SU-DHL-6 (cell line): ENCODE measurements around the gene CDHR4.
A peak's percentile ranks its signal among the peaks of the same experiment; 100 is the strongest.

Source experiments
- H2AFZ ChIP-seq: fragments of 200-600 bp; sonication (generic); 2 replicates; pipeline ENCODE4 v1.6.1; 2014; ENCODE audit warnings: low read depth, mild to moderate bottlenecking, moderate library complexity, mixed read lengths, antibody characterized with exemption, low read length; ENCODE audit not compliant: severe bottlenecking
- H3F3A ChIP-seq: fragments of 200-600 bp; shearing (Covaris generic); 2 replicates; pipeline ENCODE4 v1.6.0; 2016; ENCODE audit warnings: antibody characterized with exemption, mild to moderate bottlenecking; ENCODE audit not compliant: insufficient read depth
- H3K27ac ChIP-seq: fragments of 200-600 bp; sonication (generic); 2 replicates; pipeline ENCODE4 v1.5.1; 2016; ENCODE audit warnings: low read depth, mild to moderate bottlenecking, low read length, moderate library complexity, mixed read lengths
- H3K27me3 ChIP-seq: fragments of 200-600 bp; sonication (generic), shearing (Covaris generic); 2 replicates; pipeline ENCODE4 v1.6.0; 2014; ENCODE audit warnings: mild to moderate bottlenecking, low read length
- H3K36me3 ChIP-seq: fragments of 200-600 bp; sonication (generic); 2 replicates; pipeline ENCODE4 v1.6.1; 2014; ENCODE audit warnings: mild to moderate bottlenecking, low read length, mixed read lengths
- H3K4me2 ChIP-seq: fragments of 300-600, 200-600 bp; shearing (Covaris generic), sonication (generic); 2 replicates; pipeline ENCODE4 v1.6.0; 2014; ENCODE audit warnings: low read length, low read depth, mild to moderate bottlenecking; ENCODE audit not compliant: poor library complexity, severe bottlenecking
- H3K4me3 ChIP-seq: fragments of 200-600 bp; sonication (generic); 2 replicates; pipeline ENCODE4 v1.5.1; 2014; ENCODE audit warnings: antibody characterized with exemption, low read length, mild to moderate bottlenecking, mixed read lengths; ENCODE audit not compliant: insufficient read depth, poor library complexity, severe bottlenecking
- H3K79me2 ChIP-seq: fragments of 200-600 bp; sonication (generic); 2 replicates; pipeline ENCODE4 v1.6.1; 2014; ENCODE audit warnings: mild to moderate bottlenecking, low read length, moderate library complexity; ENCODE audit not compliant: insufficient read depth
- H3K9ac ChIP-seq: fragments of 200-600 bp; sonication (generic); 2 replicates; pipeline ENCODE4 v1.7.0; 2014; ENCODE audit warnings: mild to moderate bottlenecking, low read length
- H3K9me2 ChIP-seq: fragments of 200-600 bp; sonication (generic); replicated peaks from 2 replicates; pipeline ENCODE4 v1.6.1; 2014; ENCODE audit warnings: low read length; ENCODE audit not compliant: insufficient read depth
- H3K9me3 ChIP-seq: fragments of 200-600 bp; sonication (generic); 2 replicates; pipeline ENCODE4 v1.6.1; 2014; ENCODE audit warnings: low read length, mixed read lengths; ENCODE audit not compliant: insufficient read depth
- H4K20me1 ChIP-seq: fragments of 200-600 bp; sonication (generic); 2 replicates; pipeline ENCODE4 v1.6.1; 2014; ENCODE audit warnings: low read depth, mild to moderate bottlenecking, antibody characterized with exemption, low read length, moderate library complexity, mixed read lengths
- CTCF ChIP-seq: fragments of 200-600 bp; sonication (generic); IDR thresholded peaks from one replicate; pipeline ENCODE4 v1.5.1; 2017; ENCODE audit warnings: antibody characterized with exemption, mild to moderate bottlenecking, low read length, moderate library complexity; ENCODE audit not compliant: insufficient read depth, poor library complexity, severe bottlenecking
- EZH2phosphoT487 ChIP-seq: fragments of 200-600 bp; sonication (generic), shearing (Covaris generic); conservative IDR thresholded peaks from 2 replicates; pipeline ENCODE4 v1.6.1; 2018; ENCODE audit warnings: mild to moderate bottlenecking, antibody characterized with exemption, low read length, moderate library complexity, mixed read lengths

CDHR4 gene

GRCh38 chr3:49802719-49803464 lies 3.2 kb upstream of the CDHR4 start, which contains the start of gene INKA1:
Gene INKA1, plus strand, starts transcription at chr3:49803261. Its CDS starts 132 bp downstream, at chr3:49803393.
- H3K4me2 ChIP-seq, result peak within 1 kb of the TSS; percentile 76
- H3F3A ChIP-seq, result no peaks in the 10 kb centered on the region
- TF ChIP-seq EZH2phosphoT487 (no peak), CTCF (peak; percentile 92)
- H3K27me3 ChIP-seq, result no peaks in the 10 kb centered on the region
- peak within 1 kb of the TSS; percentile 67 for H3K9ac ChIP-seq
- H3K36me3 ChIP-seq, result no peaks in the 10 kb centered on the region
- no peaks in the 10 kb centered on the region for H3K79me2 ChIP-seq
- H4K20me1 ChIP-seq, result no peaks in the 10 kb centered on the region
- H3K9me3 ChIP-seq, result no peaks in the 10 kb centered on the region
- H3K4me3 ChIP-seq, result peak within 1 kb of the TSS; percentile 80
- no peaks in the 10 kb centered on the region for H3K9me2 ChIP-seq
- peak within 1 kb of the TSS; percentile 91 for H2AFZ ChIP-seq
- H3K27ac ChIP-seq, result no peak within 1 kb of the TSS

GRCh38 chr3:49801160-49801559 lies 1.5 kb upstream of the CDHR4 start:
- H3K36me3 ChIP-seq, result no peaks in the 10 kb centered on the region
- no peak overlapping the region for H2AFZ ChIP-seq
- H3K9me3 ChIP-seq, result no peaks in the 10 kb centered on the region
- no peaks in the 10 kb centered on the region for H3K9me2 ChIP-seq
- no peak overlapping the region for H3K4me2 ChIP-seq
- no peak overlapping the region for H3K27ac ChIP-seq
- H3K4me3 ChIP-seq, result no peak overlapping the region
- no peaks in the 10 kb centered on the region for H3K79me2 ChIP-seq
- H3K27me3 ChIP-seq, result no peaks in the 10 kb centered on the region
- TF ChIP-seq CTCF (no peak), EZH2phosphoT487 (no peak)
- no peaks in the 10 kb centered on the region for H3F3A ChIP-seq
- H4K20me1 ChIP-seq, result no peaks in the 10 kb centered on the region
- H3K9ac ChIP-seq, result no peak overlapping the region

GRCh38 chr3:49799105-49799504 lies 568 bp downstream of the CDHR4 start:
- no peak overlapping the region for H3K4me3 ChIP-seq
- H3K4me2 ChIP-seq, result no peak overlapping the region
- H3K27ac ChIP-seq, result no peak overlapping the region
- no peaks in the 10 kb centered on the region for H3K36me3 ChIP-seq
- no peaks in the 10 kb centered on the region for H3F3A ChIP-seq
- H3K9me2 ChIP-seq, result no peaks in the 10 kb centered on the region
- H4K20me1 ChIP-seq, result no peaks in the 10 kb centered on the region
- no peak overlapping the region for H3K9ac ChIP-seq
- TF ChIP-seq CTCF (no peak), EZH2phosphoT487 (no peak)
- H3K9me3 ChIP-seq, result no peaks in the 10 kb centered on the region
- no peaks in the 10 kb centered on the region for H3K79me2 ChIP-seq
- no peak overlapping the region for H2AFZ ChIP-seq
- H3K27me3 ChIP-seq, result no peaks in the 10 kb centered on the region
